T-helper 1 cell treated with Interleukin-12 subunit alpha and Interleukin-12 subunit beta and Interleukin-4 antibody, amounts not matched to agents 30 ng/mL and 1 ng/mL, for 36 hours (primary cell): ENCODE results near the gene BCL10. TPM values are rescaled to one million over a fixed set of nuclear protein-coding genes. Genes with fewer than 3 reads are reported as not detected.

Experiments
- intact Hi-C: fragments of 100-400 bp; cut with micrococcal nuclease; formaldehyde crosslinking; loops from one replicate; pipeline ENCODE4 v1.15.1; 2024
- total RNA-seq: library from RNA; stranded (reverse); gene quantifications from 2 replicates; pipeline ENCODE4 v1.2.3, GENCODE V29; 2022

Gene BCL10
- total RNA-seq, 1 donor from 2014 or later, result 30.1 TPM

DNA sequence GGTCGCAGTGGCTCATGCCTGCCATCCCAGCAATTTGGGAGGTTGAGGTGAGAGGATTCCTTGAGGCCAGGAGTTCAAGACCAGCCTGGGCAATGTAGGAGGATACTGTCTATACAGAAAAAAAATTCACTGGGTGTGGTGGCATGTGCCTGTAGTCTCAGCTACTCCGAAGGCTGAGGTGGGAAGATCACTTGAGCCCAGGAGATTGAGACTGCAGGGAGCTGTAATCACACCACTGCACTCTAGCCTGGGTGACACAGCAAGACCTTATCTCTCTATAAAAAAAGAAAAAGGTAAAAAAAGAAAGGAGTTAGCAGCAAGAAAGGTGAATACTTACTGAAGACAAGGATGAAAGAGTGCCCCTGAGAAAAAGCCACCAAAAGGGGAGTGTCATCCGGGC is 23.7 kb upstream of the BCL10 start:
- intact Hi-C loops, result no loop called here

DNA sequence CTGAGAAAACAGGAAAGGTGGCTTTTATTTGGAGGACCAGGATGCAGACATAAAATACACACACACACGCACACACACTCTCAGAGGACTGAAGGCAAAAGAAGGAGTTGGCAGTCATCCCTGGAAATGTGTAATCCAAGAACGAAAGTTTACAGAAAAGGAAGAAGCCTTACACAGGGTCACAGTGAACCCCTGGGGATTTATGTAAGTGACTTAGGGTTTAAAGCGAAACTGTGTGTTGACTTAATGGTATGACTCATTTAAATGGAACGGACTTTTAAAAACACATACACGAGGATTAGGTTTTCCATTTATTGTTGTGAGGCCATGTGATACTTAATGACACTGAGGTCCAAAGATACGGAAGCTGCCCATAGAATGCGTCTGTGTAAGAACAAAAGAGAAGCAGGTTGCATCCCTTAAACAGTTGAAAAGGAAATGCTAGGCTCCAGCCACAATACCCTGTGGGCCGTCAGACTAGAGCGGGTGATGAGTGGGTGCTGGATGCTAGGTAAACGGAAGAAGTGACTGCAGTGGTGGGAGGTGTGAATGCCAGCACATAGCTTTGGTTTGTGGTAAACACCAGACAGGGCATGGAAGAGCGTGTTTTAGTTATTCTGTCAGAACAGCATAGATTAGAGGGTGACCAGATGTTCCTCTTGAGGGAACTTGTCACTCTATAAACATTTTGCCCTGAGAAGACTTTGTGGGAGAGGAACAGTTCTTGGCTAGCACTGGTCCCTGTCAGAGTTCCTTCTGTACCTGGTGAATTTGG is 21.6 kb upstream of the BCL10 start:
- intact Hi-C loops, result loop anchor here (1.0 kb wide), 4 partner anchors 19 to 354 kb away; partner anchors contain the start of gene C1orf52

DNA sequence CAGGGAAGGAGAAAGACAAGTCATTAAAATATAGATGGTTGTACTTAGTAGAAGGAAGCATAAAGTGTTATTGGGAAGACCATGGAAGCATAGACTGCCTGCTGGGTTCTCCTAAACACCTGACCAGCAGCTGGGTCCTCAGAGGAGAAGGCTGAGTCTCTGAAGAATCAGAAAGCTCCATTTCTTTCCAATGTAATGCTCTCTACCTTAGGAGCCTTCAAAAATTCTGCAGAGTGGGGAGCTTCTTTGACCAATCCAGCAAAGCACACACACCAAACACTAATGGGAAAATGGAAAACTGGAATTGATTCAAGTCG is 21.1 kb upstream of the BCL10 start:
- intact Hi-C loops, result no loop called here

DNA sequence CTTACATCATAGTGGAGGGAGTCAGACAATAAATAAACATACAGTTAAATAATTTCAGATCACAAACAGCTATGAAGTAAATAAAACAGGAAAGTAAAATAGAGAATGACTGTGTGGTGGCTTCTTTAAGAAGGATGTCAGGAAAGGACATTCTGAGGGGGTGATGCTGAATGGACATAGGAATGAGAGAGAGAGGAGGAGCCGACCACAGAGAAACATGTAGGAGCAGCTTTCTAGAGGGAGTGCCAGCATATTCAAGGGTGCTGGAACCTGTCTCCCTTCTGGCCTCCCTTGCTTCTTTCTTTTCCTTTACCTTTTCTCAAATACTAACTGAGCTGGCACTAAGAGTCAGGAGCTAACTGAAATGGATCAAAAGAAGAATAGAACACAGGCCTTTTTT is 20.5 kb upstream of the BCL10 start:
- intact Hi-C loops, result no loop called here

DNA sequence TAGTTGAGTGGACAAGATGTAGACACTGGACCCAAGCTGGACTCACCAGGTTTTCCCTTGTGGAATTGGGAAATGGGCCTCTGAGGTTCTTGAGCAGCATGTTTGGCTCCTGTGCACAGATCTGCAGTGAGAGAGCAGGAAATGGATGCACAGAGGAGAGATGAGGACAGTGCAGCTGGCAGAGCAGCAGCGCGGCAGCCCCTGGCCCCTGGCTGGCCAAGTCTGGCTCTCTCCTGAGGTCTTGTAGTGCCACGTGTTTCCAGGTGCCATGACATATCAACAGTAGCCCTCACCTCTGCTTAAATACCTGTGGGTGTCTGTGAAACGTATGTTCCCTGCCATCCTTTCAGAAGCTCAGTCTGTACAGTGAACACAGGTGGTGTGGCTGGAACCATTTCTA is 19.2 kb upstream of the BCL10 start:
- intact Hi-C loops, result no loop called here

DNA sequence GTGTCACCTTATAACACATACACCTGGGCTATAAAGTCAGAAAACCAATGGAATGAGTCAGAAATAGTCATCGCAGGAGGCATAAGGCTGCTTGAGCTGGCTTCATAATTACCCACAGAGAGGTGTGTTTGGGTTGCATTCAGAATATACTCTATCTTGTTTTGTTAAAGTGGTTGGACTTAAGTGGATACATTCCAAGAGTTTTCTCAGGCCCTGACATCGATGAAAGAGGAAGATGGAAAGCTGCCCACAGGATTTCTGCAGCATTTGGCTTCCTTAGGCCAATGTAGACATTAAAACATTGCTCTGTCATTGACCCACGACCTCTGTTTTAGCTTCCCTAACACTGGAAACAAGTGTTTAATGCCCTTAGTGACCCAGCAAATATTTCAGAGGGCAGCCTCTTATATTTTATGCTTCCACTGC is 18.6 kb upstream of the BCL10 start:
- intact Hi-C loops, result no loop called here

DNA sequence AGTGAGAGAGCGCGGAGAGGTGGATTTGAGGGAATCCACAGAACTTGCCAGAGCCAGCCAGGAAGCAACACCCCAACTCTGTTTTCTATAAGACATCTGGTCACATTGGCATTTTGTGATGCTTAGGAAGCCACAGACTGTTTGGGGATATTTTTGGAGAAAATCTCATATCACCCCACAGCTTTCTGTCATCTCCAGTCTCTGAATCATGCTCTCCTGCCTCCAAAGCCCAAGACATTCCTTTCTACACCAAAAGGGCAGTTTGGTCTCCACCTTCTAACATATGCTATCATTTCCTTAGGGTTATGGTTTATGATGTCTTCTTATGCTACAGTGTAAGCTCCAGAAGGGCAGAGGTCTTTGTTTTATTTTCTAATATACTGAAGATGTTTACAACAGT is 14.4 kb upstream of the BCL10 start:
- intact Hi-C loops, result no loop called here

DNA sequence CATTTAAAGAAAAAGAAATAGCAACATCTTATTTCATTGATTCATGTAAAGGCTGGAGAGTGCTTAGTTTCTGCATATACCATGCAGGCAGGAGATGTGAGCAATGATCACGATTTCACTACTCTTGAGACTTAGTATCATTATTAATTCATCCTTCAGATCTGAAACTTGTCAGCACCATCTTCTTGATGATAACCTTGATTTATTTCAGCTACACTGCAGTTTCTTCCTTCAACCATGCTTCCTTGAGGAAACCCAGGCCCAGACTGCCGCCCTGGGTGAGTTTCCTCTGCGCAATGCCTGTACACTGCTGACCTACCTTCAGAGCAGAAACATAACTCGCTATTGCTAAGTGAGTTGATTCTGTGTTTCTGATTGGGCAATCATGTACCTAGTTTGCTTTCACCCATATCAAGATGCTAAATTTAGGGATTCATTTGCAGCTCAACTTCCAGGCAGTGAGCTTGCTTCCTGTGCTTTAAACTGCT is 13.5 kb upstream of the BCL10 start:
- intact Hi-C loops, result no loop called here

DNA sequence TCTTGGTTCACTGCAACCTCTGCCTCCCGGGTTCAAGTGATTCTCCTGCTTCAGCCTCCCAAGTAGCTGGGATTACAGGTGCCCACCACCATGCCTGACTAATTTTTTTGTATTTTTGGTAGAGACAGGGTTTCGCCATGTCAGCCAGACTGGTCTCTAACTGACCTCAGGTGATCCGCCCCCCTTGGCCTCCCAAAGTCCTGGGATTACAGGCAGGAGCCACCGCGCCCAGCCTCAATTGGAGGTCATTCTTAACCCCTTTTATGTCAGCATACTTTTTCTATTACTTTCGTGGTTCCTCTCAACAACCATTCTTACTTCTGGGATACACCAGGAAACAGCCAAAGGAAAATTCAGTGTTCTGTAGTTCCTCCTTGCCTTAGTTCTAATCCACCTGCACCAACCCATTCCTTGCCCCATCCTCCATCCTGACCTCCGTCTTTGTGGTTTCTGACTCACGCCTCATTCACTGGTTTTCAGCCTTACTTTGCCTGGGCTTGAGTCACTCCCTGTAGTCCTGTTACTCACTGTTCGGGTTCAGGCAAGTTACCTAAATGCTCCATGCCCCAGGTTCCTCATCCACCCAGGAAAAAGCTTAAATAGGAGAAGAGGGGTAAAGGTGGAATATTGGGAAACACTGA is 12.9 kb upstream of the BCL10 start:
- intact Hi-C loops, result no loop called here

DNA sequence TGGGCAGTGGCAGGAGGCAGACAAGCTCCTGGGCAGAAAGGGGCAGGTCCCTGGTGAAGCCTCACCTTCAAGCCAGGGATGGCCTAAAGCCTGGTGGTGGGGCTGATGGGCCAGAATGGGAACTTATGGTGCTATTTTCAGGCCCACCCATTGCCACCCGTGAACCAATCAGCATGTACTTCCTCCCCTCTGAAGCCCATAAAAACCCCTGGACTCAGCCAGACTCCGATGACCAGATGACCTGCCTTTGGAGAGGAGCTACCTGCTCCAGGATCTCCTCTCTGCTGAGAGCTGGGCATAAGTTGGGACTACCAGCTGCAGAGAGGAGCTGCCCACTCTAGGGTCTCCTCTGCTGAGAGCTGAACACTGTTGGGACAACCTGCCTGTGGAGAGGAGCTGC is 7.8 kb upstream of the BCL10 start:
- intact Hi-C loops, result no loop called here

DNA sequence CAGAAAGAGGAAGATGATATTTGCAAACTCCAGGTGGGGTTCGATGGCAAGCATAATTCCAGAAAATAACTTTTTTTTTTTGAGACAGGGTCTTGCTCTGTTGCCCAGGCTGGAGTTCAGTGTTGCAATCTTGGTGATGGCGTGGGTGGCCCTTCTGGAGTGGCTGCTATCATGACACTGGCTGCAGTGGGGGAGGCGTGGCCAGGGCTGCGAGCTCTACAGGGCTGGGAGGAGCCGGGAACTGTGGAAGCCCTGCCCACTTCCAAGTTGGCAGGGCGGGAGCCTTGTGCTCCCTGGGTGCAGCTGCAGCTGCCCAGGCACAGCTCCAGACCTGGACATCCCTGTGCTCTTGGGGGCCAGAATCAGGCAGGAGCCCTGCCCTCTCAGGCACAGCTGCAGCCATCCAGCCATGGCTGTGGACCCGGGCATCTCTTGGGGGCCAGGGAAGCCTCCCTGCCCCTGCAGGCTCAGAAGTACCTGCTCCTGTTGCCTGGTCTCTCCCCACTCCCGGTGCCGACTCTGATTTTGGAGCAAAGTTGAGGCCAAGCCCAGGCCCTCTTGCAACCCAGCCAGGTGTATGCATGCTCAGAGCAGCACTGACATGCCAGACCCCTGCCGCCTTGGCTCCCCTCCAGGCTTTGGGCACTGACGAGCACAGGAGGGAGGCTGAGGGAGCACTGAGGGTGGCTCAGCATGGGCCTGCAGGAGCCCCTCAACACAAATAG is 7.2 kb upstream of the BCL10 start:
- intact Hi-C loops, result no loop called here

DNA sequence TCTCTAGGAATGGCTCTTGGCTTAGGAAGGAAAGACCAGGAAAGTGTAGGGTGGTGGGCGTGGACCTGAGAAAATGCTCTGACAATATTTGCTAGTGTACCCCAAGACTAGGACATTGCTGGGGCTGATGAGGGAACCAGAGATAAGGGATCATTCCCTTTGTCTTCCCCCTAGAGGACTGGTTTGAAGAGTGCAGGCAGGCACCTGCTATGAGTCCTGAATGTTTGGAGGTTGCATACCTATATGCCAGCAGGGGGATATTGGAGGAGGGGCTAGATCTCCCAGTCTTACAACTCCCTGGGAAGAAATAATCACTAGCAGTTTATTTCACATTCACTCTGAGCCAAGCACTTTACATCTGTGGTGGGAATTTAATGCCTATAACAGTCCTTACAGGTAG is 6.0 kb upstream of the BCL10 start:
- intact Hi-C loops, result no loop called here

DNA sequence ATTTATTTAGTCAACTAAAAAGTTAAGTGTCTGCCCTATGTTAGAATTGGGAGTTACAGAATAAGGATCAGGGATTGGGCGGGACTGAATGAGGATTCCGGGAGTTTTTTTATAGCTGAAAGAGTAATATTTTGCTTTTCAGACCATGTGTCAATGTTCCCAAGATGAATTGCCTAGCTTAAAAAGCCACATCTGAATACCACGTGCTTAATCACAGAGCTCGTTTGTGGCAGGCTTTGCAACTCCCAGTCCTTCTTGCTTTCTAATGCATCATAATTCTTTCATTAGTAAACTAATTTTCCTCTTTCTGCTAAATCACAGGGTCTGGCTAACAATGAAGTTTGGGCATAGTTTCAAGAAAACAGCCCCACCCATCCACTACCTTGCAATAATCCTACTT is 4.2 kb upstream of the BCL10 start:
- intact Hi-C loops, result no loop called here

DNA sequence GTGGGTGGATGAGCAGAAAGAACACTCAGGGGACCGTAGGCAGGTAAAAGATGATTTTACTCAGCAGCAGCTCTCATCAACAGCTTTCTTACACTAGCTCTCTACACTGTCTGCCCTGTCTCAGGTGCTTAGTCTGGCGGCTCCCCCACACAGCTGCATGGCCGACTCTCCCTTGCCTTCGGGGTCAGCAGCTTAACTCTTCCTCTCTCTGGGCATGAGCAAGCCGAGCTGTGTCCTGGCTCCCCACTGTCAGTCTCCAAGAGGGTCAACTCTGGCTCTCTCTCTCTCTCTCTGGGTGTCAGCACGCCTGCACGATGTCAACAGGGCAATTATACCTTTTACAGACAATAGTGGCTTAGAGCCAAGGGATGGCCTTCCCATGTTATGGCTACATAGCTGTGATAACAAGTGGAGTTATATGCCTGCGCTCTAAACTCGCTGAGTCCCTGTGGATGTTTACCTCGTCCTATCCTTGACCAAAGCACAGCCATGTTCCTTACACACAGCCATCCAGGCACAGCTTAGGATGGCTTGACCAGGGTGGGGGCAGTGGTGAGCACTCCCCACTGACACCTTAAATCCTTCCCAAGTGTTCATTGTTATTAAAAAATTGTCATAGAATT is 3.1 kb upstream of the BCL10 start:
- intact Hi-C loops, result loop anchor here (1.0 to 10.0 kb wide), 6 partner anchors 19 to 1772 kb away; partner anchors contain the start of genes PRKACB, SAMD13 and SH3GLB1

DNA sequence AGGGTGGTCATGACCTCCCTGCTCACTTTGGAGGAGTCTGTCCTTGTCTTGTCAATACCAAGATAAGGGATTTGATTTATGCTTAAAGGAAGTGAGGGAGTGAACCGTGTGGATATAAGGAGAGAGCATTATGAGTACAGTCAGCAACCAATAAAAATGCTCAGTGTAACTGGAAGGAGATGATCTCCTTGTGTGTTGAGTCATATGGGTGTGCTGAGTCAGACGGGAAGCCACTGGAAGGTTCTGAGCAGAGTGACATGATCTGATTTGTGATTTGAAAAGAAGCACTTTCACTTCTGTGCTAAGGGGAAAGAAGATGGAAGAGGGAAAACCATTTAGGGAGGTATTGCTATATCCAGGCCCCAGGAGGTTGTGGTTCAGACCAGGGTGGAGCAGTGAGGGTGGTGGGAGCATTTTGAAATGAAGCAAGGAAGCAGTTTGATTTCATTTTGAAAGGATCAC is 2.5 kb upstream of the BCL10 start:
- intact Hi-C loops, result loop anchor here (1.0 to 10.0 kb wide), 6 partner anchors 19 to 1772 kb away; partner anchors contain the start of genes PRKACB, SAMD13 and SH3GLB1

DNA sequence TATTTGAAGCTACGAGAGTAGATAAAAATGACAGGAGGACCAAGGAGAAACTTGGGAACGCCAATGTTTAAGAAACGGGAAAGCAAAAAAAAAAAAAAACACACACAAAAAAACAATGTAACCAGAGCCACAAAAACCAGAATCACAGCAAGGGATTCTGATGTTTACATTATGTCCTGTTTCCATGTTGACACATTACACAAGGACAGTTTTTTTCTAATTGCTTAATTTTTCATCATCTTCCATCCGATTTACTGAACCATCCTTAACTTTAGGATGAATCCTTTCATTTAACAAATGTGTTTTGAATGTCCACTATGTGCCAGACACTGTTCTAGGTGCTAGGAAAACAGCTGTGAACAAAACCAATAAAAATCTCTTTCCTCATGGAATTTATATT is 1.4 kb upstream of the BCL10 start:
- intact Hi-C loops, result loop anchor here (2.0 to 10.0 kb wide), 11 partner anchors 415 to 1771 kb away; partner anchors contain the start of genes HS2ST1, PRKACB, SAMD13 and SELENOF

DNA sequence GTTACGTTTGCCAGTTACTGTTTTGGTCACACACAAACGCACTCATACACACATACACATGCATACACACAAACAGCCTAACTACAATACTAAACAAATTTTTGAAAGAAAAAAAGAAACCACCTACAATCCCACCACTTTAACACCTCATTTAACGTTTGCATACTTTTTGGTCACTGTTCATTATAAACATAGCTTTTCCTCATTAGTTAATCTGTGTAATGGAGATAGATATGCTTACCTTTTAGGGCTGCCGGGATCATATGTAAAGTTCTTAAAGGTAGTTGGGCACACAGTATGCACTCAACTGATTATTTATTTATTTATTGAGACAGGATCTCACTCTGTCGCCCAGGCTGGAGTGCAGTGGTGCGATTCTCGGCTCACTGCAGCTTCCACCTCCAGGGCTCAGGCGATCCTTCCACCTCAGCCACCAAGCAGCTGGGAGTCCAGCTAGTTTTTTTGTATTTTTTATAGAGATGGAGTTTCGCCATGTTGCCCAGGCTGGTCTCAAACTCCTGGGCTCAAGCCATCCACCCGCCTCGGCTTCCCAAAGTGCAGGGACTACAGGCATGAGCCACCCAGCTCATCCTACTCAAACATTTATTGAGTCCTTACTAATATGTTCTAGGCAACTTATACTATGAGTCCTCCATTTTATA is 677 bp upstream of the BCL10 start:
- intact Hi-C loops, result loop anchor here (1.0 to 10.0 kb wide), 20 partner anchors 18 to 1770 kb away; partner anchors contain the start of genes C1orf52, GNG5, HS2ST1 and MCOLN2

DNA sequence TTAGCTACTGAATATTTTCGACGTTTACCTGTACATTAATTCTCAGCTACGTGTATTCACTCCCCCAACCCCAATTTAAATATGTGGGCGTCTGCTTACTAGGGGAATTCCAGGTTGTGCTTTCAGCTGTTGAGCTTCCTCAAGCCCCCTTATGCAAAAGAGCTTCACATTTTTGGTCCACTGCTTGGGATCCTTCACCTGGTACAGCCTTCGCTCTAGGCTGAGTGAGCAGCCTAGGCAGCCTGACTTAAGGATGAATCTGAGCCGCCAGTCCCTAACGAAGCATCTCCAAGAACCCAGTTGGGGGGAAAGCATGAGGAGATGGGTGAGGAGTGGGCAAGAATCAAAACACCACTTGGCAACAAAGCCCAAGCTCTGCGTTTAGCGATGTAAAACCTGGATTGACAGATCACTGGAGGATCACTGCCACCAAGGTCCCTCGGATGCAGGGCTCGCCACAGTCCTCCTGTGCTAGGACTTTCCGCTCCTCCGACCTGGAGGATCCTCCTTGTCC is 674 bp downstream of the BCL10 start:
- intact Hi-C loops, result loop anchor here (1.0 to 10.0 kb wide), 20 partner anchors 16 to 1768 kb away; partner anchors contain the start of genes C1orf52, GNG5, HS2ST1 and MCOLN2

DNA sequence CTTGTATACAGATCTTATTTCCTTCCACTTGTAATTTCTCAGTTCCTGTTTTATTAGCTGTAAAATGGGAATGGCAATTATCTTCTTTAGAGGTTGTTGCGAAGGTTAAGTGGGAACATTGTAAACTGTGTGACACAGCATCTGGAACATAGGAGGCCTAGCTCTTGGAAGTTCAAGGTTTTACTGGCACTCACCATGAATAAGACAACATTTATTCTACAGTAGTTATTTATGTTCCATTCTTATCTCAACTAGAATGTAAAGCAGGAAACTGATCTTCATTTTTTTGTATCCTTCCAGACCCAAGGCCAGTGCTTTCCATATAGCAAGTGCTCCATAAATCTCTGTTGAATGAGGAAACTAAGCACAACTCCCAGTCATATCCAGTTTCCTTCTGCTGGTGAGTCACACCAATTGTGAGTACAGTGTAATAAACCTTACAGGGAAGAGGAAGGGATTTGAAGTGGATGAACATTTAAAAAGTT is 1.4 kb downstream of the BCL10 start:
- intact Hi-C loops, result loop anchor here (5.0 to 10.0 kb wide), 4 partner anchors 973 to 1768 kb away; partner anchors contain the start of genes PRKACB, SAMD13 and SH3GLB1

DNA sequence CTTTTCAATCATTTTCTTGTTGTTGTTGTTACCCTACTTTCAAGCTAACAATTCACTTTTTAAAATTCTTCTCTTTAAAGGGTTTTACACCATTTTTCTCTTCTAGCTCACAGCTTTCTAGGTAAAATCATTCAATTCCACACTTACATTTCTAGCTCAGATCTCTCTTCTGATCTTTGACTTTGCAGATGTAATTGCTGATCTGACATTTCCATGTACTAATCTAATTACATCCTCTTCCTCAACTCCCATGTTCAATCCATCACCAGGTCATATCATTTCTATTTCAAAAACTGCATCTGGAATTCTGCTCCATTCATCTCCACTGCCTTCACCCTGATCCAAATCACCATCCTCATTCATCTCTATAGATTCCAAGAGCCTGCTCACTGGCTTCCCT is 3.0 kb downstream of the BCL10 start:
- intact Hi-C loops, result loop anchor here (10.0 kb wide), 1 partner anchor 1431 kb away; the partner anchor contains the start of gene SH3GLB1
